Fibroblast of lung (primary cell): ENCODE measurements around the gene KIF26B. TPM values are rescaled to one million over a fixed set of nuclear protein-coding genes. Genes with fewer than 3 reads are reported as not detected.

Source experiments
- DNase-seq, 2 donors: peaks; one replicate each; pipeline versions ENCODE4 v3.0.0 to v3.0.0-alpha.2; 2010; ENCODE audit warnings: low read depth in 2 of 2
- H2AFZ ChIP-seq: 2 replicates; pipeline ENCODE4 v1.5.1; 2012; ENCODE audit warnings: low read length, control low read depth, inconsistent platforms
- H3K27ac ChIP-seq: 2 replicates; pipeline ENCODE4 v1.5.1; 2011; ENCODE audit warnings: low read length, control low read depth; ENCODE audit not compliant: insufficient read depth
- H3K27me3 ChIP-seq: 2 replicates; pipeline ENCODE4 v1.5.1; 2011; ENCODE audit warnings: mild to moderate bottlenecking, low read length; ENCODE audit not compliant: control insufficient read depth, insufficient read depth
- H3K36me3 ChIP-seq: 2 replicates; pipeline ENCODE4 v1.5.1; 2011; ENCODE audit warnings: low read length; ENCODE audit not compliant: control insufficient read depth, insufficient read depth
- H3K4me1 ChIP-seq: 2 replicates; pipeline ENCODE4 v1.5.1; 2011; ENCODE audit warnings: low read length; ENCODE audit not compliant: control insufficient read depth, insufficient read depth; ENCODE audit errors: extremely low read depth
- H3K4me2 ChIP-seq: 2 replicates; pipeline ENCODE4 v1.5.1; 2011; ENCODE audit warnings: low read length, control low read depth; ENCODE audit not compliant: insufficient read depth; ENCODE audit errors: extremely low read depth
- H3K4me3 ChIP-seq, 4 experiments: fragments of 200-600 bp in 1 of 4; sonication (generic) in 1 of 4; replicated peaks in 1 of 4; 2 replicates each; pipeline ENCODE4 v1.5.1; 2011 to 2016; ENCODE audit warnings: low read length in 4 of 4, low read depth in 3 of 4, mild to moderate bottlenecking in 3 of 4, control low read depth in 2 of 4, inconsistent platforms in 1 of 4, mixed read lengths in 1 of 4; ENCODE audit not compliant: insufficient read depth in 1 of 4; ENCODE audit errors: control extremely low read depth in 1 of 4
- H3K79me2 ChIP-seq: 2 replicates; pipeline ENCODE4 v1.5.1; 2012; ENCODE audit warnings: mild to moderate bottlenecking, low read length, inconsistent platforms; ENCODE audit not compliant: control insufficient read depth, insufficient read depth
- H3K9ac ChIP-seq: 2 replicates; pipeline ENCODE4 v1.5.1; 2011; ENCODE audit warnings: mild to moderate bottlenecking, low read length, control low read depth; ENCODE audit not compliant: insufficient read depth
- H3K9me3 ChIP-seq: 2 replicates; pipeline ENCODE4 v1.5.1; 2012; ENCODE audit warnings: low read depth, low read length; ENCODE audit not compliant: control insufficient read depth, insufficient read depth
- H4K20me1 ChIP-seq: 2 replicates; pipeline ENCODE4 v1.5.1; 2011; ENCODE audit warnings: low read length; ENCODE audit not compliant: control insufficient read depth, insufficient read depth; ENCODE audit errors: extremely low read depth
- CTCF ChIP-seq, 2 donors: IDR thresholded peaks in 1 of 2; conservative IDR thresholded peaks in 1 of 2; 1 replicate in 1 of 2; 2 replicates in 1 of 2; pipeline ENCODE4 v1.5.1; 2011 to 2012; ENCODE audit warnings: low read length in 2 of 2, control low read depth in 1 of 2, inconsistent platforms in 1 of 2, low read depth in 1 of 2, mild to moderate bottlenecking in 1 of 2
- EZH2 ChIP-seq: IDR thresholded peaks from 2 replicates; pipeline ENCODE4 v1.5.1; 2012; ENCODE audit warnings: low read length, control low read depth, mild to moderate bottlenecking; ENCODE audit errors: missing control alignments
- polyA plus RNA-seq, 2 donors: library from polyadenylated mRNA; depleted of rRNA in 1 of 2; stranded (reverse) in 1 of 2; unstranded in 1 of 2; fragments of >200 nt; gene quantifications; 2 replicates each; pipeline ENCODE4 v1.2.1, GENCODE V29; 2011 to 2012; ENCODE audit warnings: missing spikeins in 1 of 2
- total RNA-seq: library from RNA; depleted of rRNA; stranded (reverse); fragments of >200 nt; gene quantifications from 2 replicates; pipeline ENCODE4 v1.2.1, GENCODE V29; 2014

KIF26B gene
- total and polyA plus RNA-seq, 2 donors (not counting 1 experiment from before 2014, with no cell fraction given), result 5.3 to 6.1 TPM

DNA sequence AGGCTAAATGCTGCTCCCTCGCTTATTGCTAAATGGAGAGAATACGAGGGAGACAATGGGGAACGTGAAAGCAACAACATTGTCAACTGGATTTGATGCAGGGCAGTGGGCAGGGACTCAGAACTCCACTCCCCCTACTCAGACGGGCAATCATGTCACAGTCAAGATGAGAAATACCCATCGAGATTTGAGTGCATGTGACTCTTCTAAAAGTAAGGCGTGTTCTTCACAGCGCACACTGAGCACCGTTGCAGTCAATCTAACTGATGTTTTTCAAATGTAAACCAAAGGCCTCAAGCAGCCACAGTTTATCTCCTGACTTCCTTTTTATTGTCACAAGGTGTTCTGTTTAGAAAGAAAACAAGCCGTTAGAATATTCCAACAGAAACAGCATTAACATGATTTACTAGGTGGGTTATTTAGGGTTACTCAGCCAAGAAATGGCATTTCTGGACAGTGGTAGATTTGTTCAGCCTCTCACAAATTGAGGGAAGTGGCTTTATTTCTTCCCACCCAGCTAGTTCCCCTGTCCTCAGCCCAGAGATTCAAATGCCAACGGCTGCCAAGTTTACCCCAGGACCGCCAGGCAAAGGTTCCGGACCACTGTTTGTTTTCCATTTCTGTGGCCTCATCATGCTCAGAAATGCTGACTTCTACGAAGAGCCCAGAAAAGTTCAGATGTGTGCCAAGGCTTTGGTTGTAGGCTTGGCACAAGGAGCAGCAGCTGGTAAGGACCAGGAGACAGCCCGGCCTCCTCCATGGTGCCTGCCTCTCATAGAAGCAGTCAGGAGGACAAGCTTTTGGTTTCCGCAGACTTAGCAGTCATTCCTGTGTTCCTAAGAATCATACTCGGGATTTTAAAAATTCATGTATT lies 171.4 kb downstream of the KIF26B start:
- Histone ChIP-seq H3K79me2 (no peaks in the 10 kb centered on the region), H2AFZ (no peak overlapping the region), H3K4me2 (no peak overlapping the region), H3K27ac (no peak overlapping the region), H3K9ac (no peak overlapping the region), H3K36me3 (no peaks in the 10 kb centered on the region), H4K20me1 (no peaks in the 10 kb centered on the region), H3K9me3 (no peaks in the 10 kb centered on the region), H3K27me3 (no peaks in the 10 kb centered on the region), H3K4me1 (no peaks in the 10 kb centered on the region), H3K4me3 (no peak overlapping the region)
- TF ChIP-seq CTCF (conservative IDR thresholded peaks at IDR 0.05 in 1 of 2, IDR thresholded peaks at IDR 0.05 in 1 of 2; ENCODE audit: low read depth in 1 of 2, low read length in 2 of 2) (no peak), EZH2 (no peak)
- DNase-seq, result no peak

DNA sequence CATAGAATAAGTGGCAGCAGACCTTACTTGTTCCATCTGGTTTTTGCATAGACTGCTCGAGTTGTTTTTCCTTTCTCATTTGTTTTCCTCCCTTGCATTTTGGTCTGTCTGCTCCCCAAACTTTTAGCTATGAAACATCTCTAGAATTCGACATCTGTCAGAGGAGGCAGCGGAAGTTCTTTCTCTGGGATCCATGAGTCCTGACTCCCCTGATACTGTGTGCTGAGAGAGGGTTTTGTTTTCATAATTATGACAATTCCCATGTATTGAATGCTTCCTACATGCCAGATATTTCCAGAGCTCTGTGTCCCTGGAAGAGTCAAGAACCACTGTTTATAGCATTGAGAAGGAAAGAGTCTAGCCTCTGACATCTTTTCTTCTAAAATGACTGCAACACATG lies 172.6 kb downstream of the KIF26B start:
- Histone ChIP-seq H3K27ac (no peak overlapping the region), H3K79me2 (no peaks in the 10 kb centered on the region), H3K9me3 (no peaks in the 10 kb centered on the region), H3K36me3 (no peaks in the 10 kb centered on the region), H4K20me1 (no peaks in the 10 kb centered on the region), H3K4me2 (no peak overlapping the region), H3K9ac (no peak overlapping the region), H3K27me3 (no peaks in the 10 kb centered on the region), H3K4me3 (no peak overlapping the region), H3K4me1 (no peaks in the 10 kb centered on the region), H2AFZ (no peak overlapping the region)
- TF ChIP-seq CTCF (conservative IDR thresholded peaks at IDR 0.05 in 1 of 2, IDR thresholded peaks at IDR 0.05 in 1 of 2; ENCODE audit: low read depth in 1 of 2, low read length in 2 of 2) (no peak), EZH2 (no peak)
- DNase-seq, result no peak

GRCh38 chr1:245327842-245328241 lies 173.1 kb downstream of the KIF26B start:
- Histone ChIP-seq H2AFZ (no peak overlapping the region), H4K20me1 (no peaks in the 10 kb centered on the region)

More at GRCh38 chr1:245327842-245328241, 173.1 kb downstream of the KIF26B start:
- Histone ChIP-seq H3K27me3 (no peaks in the 10 kb centered on the region), H3K4me1 (no peaks in the 10 kb centered on the region), H3K4me3 (no peak overlapping the region), H3K36me3 (no peaks in the 10 kb centered on the region), H3K9ac (no peak overlapping the region), H3K27ac (no peak overlapping the region), H3K9me3 (no peaks in the 10 kb centered on the region), H3K4me2 (no peak overlapping the region), H3K79me2 (no peaks in the 10 kb centered on the region)
- no peak for TF ChIP-seq CTCF (conservative IDR thresholded peaks at IDR 0.05 in 1 of 2, IDR thresholded peaks at IDR 0.05 in 1 of 2; ENCODE audit: low read depth in 1 of 2, low read length in 2 of 2)
- no peak for TF ChIP-seq EZH2
- DNase-seq, result no peak
